C4-2B (cell line): ENCODE measurements around the gene VSX1.

Experiments
- H3K27ac ChIP-seq: fragments of 450-650 bp; 2 replicates; pipeline ENCODE4 v1.5.1; 2017
- CTCF ChIP-seq: fragments of 450-650 bp; conservative IDR thresholded peaks from 2 replicates; pipeline ENCODE4 v1.5.1; 2017; ENCODE audit warnings: mild to moderate bottlenecking
- ZFX ChIP-seq: fragments of 450-650 bp; IDR thresholded peaks from 2 replicates; pipeline ENCODE4 v1.6.1; 2017

VSX1 gene

GRCh38 chr20:25081730-25082497 is at the start of gene VSX1:
VSX1 (minus strand) TSS chr20:25082141; CDS start chr20:25082096, 45 bp downstream.
- TF ChIP-seq ZFX (no peak), CTCF (no peak)
- H3K27ac ChIP-seq = no peak within 1 kb of the TSS

- H3K27ac ChIP-seq = no peak overlapping the region
- TF ChIP-seq ZFX (no peak), CTCF (no peak)
These were observed 48.0 kb upstream of the VSX1 start for GRCh38 chr20:25129908-25130307.

- TF ChIP-seq CTCF (no peak), ZFX (no peak)
- no peak overlapping the region for H3K27ac ChIP-seq
These were observed 47.5 kb upstream of the VSX1 start for GRCh38 chr20:25129428-25129827.

GRCh38 chr20:25128649-25129048 is 46.7 kb upstream of the VSX1 start:
- TF ChIP-seq ZFX (no peak), CTCF (no peak)
- H3K27ac ChIP-seq = no peak overlapping the region

GRCh38 chr20:25127761-25128537 is 46.0 kb upstream of the VSX1 start:
- TF ChIP-seq CTCF (no peak), ZFX (no peak)
- H3K27ac ChIP-seq = no peak overlapping the region

GRCh38 chr20:25126204-25127029 is 44.5 kb upstream of the VSX1 start:
- H3K27ac ChIP-seq = no peak overlapping the region
- TF ChIP-seq ZFX (no peak), CTCF (no peak)
